ENCODE results near the gene ATRAID.
A peak's percentile ranks its signal among the peaks of the same experiment; 100 is the strongest.
"Not testable (repeated sequence)": the region's sequence is repeated elsewhere in the genome, so short reads cannot be mapped to it uniquely, and the experiment has no call there.

ATRAID gene

GRCh38 chr2:27198068-27198467, 13.8 kb upstream of the ATRAID start:
- H3K14ac ChIP-seq (ENCODE audit: low read length); H2BK120ac ChIP-seq (ENCODE audit: low read depth, low read length); H2AFZ ChIP-seq (ENCODE audit: low read length); H3K4ac ChIP-seq (ENCODE audit: low read length); H3K27me3 ChIP-seq (ENCODE audit: control insufficient read depth in 3 of 3, insufficient read depth in 3 of 3, low read depth in 1 of 3, low read length in 3 of 3); H4K8ac ChIP-seq (ENCODE audit: low read depth, low read length); H3K27ac ChIP-seq (replicated peaks; ENCODE audit: low read length); H3K9me3 ChIP-seq (replicated peaks in 1 of 2; ENCODE audit: control insufficient read depth in 2 of 2, insufficient read depth in 1 of 2, low read depth in 1 of 2, low read length in 2 of 2); H2BK15ac ChIP-seq (ENCODE audit: low read length); H3K23ac ChIP-seq (ENCODE audit: low read depth, low read length, poor library complexity); DNase-seq (ENCODE audit: low spot score); H2BK12ac ChIP-seq (ENCODE audit: low read length); H3K4me3 ChIP-seq (ENCODE audit: low read length in 2 of 2); H3K18ac ChIP-seq (ENCODE audit: low read length); H2BK5ac ChIP-seq (ENCODE audit: low read length); H4K91ac ChIP-seq (ENCODE audit: low read depth, low read length, poor library complexity); H3K9ac ChIP-seq (ENCODE audit: low read depth, low read length, poor library complexity); H2AK5ac ChIP-seq (ENCODE audit: low read depth, low read length); H3K79me1 ChIP-seq (ENCODE audit: low read depth, low read length); H3K4me1 ChIP-seq (ENCODE audit: control insufficient read depth in 2 of 2, insufficient read depth in 1 of 2, low read depth in 1 of 2, low read length in 2 of 2); H3K4me2 ChIP-seq (ENCODE audit: insufficient read depth, low read length, poor library complexity, severe bottlenecking): not testable (repeated sequence)
- no CpG with 5 or more reads among the region's 3 CpGs for WGBS, 2 donors (ENCODE audit: extremely low coverage in 2 of 2, insufficient read length in 2 of 2, insufficient replicate concordance in 1 of 2)
- H3K36me3 ChIP-seq (replicated peaks in 1 of 2; ENCODE audit: control insufficient read depth in 2 of 2, insufficient read depth in 2 of 2, low read length in 2 of 2) = peaks cover 19 to 38% of the 10 kb centered on the region in 2 donors

- H2AK5ac ChIP-seq (ENCODE audit: low read depth, low read length) = no peak overlapping the region
- H2AFZ ChIP-seq (ENCODE audit: low read length) = no peak overlapping the region
- H3K23ac ChIP-seq (ENCODE audit: low read depth, low read length, poor library complexity) = no peak overlapping the region
- H3K27me3 ChIP-seq (ENCODE audit: control insufficient read depth in 3 of 3, insufficient read depth in 3 of 3, low read depth in 1 of 3, low read length in 3 of 3) = no peaks in the 10 kb centered on the region
- H3K79me1 ChIP-seq (ENCODE audit: low read depth, low read length) = no peaks in the 10 kb centered on the region
- no peak overlapping the region for H3K4me3 ChIP-seq (ENCODE audit: low read length in 2 of 2)
- DNase-seq (ENCODE audit: low spot score) = no peak
- no peak overlapping the region for H2BK15ac ChIP-seq (ENCODE audit: low read length)
- H4K8ac ChIP-seq (ENCODE audit: low read depth, low read length) = no peak overlapping the region
- no peak overlapping the region for H3K9ac ChIP-seq (ENCODE audit: low read depth, low read length, poor library complexity)
- no peak overlapping the region for H3K14ac ChIP-seq (ENCODE audit: low read length)
- H2BK12ac ChIP-seq (ENCODE audit: low read length) = no peak overlapping the region
- H3K4me1 ChIP-seq (ENCODE audit: control insufficient read depth in 2 of 2, insufficient read depth in 1 of 2, low read depth in 1 of 2, low read length in 2 of 2) = no peaks in the 10 kb centered on the region
- no CpG with 5 or more reads among the region's 2 CpGs for WGBS, 2 donors (ENCODE audit: extremely low coverage in 2 of 2, insufficient read length in 2 of 2, insufficient replicate concordance in 1 of 2)
- H3K9me3 ChIP-seq (replicated peaks in 1 of 2; ENCODE audit: control insufficient read depth in 2 of 2, insufficient read depth in 1 of 2, low read depth in 1 of 2, low read length in 2 of 2) = peaks cover 0 to 3% of the 10 kb centered on the region in 2 donors
- peaks cover 24 to 43% of the 10 kb centered on the region in 2 donors for H3K36me3 ChIP-seq (replicated peaks in 1 of 2; ENCODE audit: control insufficient read depth in 2 of 2, insufficient read depth in 2 of 2, low read length in 2 of 2)
- no peak overlapping the region for H3K4ac ChIP-seq (ENCODE audit: low read length)
- no peak overlapping the region for H3K18ac ChIP-seq (ENCODE audit: low read length)
- no peak overlapping the region for H2BK5ac ChIP-seq (ENCODE audit: low read length)
- no peak overlapping the region for H3K4me2 ChIP-seq (ENCODE audit: insufficient read depth, low read length, poor library complexity, severe bottlenecking)
- H4K91ac ChIP-seq (ENCODE audit: low read depth, low read length, poor library complexity) = no peak overlapping the region
- H2BK120ac ChIP-seq (ENCODE audit: low read depth, low read length) = no peak overlapping the region
- no peak overlapping the region for H3K27ac ChIP-seq (replicated peaks; ENCODE audit: low read length)
Measured at GRCh38 chr2:27198627-27199026, 13.2 kb upstream of the ATRAID start.

DNA sequence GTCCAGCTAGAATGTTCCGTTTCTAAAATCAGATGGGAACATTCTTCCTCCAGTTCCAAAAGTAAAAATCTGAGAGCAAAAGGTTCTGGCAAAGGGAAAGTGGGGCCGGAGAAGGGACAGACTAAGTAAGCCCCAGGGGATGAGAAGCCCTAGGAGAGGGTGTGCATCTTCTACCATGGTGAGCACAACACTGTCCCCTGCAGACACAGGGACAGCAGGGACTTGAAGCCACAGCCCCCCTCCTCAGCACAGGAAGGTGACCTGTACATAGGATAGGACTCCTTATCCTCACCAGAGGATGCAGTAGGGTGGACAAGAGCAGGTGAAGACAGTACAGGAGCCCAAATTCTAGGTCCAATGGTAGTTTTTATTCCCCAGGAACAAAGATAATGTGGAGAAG, 12.6 kb upstream of the ATRAID start:
- Histone ChIP-seq H2AFZ (ENCODE audit: low read length) (no peak overlapping the region), H3K4ac (ENCODE audit: low read length) (no peak overlapping the region), H3K36me3 (replicated peaks in 1 of 2; ENCODE audit: control insufficient read depth in 2 of 2, insufficient read depth in 2 of 2, low read length in 2 of 2) (peaks cover 30 to 49% of the 10 kb centered on the region in 2 donors), H3K9me3 (replicated peaks in 1 of 2; ENCODE audit: control insufficient read depth in 2 of 2, insufficient read depth in 1 of 2, low read depth in 1 of 2, low read length in 2 of 2) (peaks cover 0 to 3% of the 10 kb centered on the region in 2 donors), H3K4me3 (ENCODE audit: low read length in 2 of 2) (no peak overlapping the region), H3K9ac (ENCODE audit: low read depth, low read length, poor library complexity) (no peak overlapping the region), H3K4me1 (ENCODE audit: control insufficient read depth in 2 of 2, insufficient read depth in 1 of 2, low read depth in 1 of 2, low read length in 2 of 2) (no peaks in the 10 kb centered on the region), H2AK5ac (ENCODE audit: low read depth, low read length) (no peak overlapping the region), H2BK5ac (ENCODE audit: low read length) (no peak overlapping the region), H2BK12ac (ENCODE audit: low read length) (no peak overlapping the region), H3K18ac (ENCODE audit: low read length) (no peak overlapping the region), H3K27ac (replicated peaks; ENCODE audit: low read length) (no peak overlapping the region), H3K14ac (ENCODE audit: low read length) (no peak overlapping the region), H3K27me3 (ENCODE audit: control insufficient read depth in 3 of 3, insufficient read depth in 3 of 3, low read depth in 1 of 3, low read length in 3 of 3) (no peaks in the 10 kb centered on the region), H2BK120ac (ENCODE audit: low read depth, low read length) (no peak overlapping the region), H3K23ac (ENCODE audit: low read depth, low read length, poor library complexity) (no peak overlapping the region), H2BK15ac (ENCODE audit: low read length) (no peak overlapping the region), H3K4me2 (ENCODE audit: insufficient read depth, low read length, poor library complexity, severe bottlenecking) (no peak overlapping the region), H4K91ac (ENCODE audit: low read depth, low read length, poor library complexity) (no peak overlapping the region), H3K79me1 (ENCODE audit: low read depth, low read length) (no peaks in the 10 kb centered on the region), H4K8ac (ENCODE audit: low read depth, low read length) (no peak overlapping the region)
- WGBS, 2 donors (ENCODE audit: extremely low coverage in 2 of 2, insufficient read length in 2 of 2, insufficient replicate concordance in 1 of 2) = no CpG with 5 or more reads among the region's 2 CpGs
- DNase-seq (ENCODE audit: low spot score) = no peak

DNA sequence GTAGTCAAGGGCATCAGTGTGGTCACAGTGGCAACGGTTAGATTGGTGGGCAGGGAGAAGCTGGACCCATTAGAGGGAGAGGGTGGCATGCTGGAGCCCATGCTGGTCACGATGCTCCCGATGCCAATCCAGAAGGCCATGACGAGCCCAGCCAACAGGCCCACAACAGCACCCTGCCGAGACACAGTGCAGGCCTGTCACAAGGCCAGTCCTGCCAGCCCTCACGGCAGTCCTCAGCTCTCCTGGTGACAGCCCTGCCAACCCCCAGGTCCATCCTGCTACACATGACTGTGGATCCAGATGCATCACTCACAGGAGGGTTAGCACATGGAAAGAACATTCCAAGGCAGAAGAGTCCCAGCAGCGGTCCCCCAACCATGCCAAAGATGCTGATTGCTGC, 10.2 kb upstream of the ATRAID start:
- H2BK15ac ChIP-seq (ENCODE audit: low read length) = no peak overlapping the region
- H3K14ac ChIP-seq (ENCODE audit: low read length) = no peak overlapping the region
- H3K27ac ChIP-seq (replicated peaks; ENCODE audit: low read length) = no peak overlapping the region
- no peak overlapping the region for H3K4me2 ChIP-seq (ENCODE audit: insufficient read depth, low read length, poor library complexity, severe bottlenecking)
- H4K8ac ChIP-seq (ENCODE audit: low read depth, low read length) = no peak overlapping the region
- no peaks in the 10 kb centered on the region for H3K79me1 ChIP-seq (ENCODE audit: low read depth, low read length)
- H3K9ac ChIP-seq (ENCODE audit: low read depth, low read length, poor library complexity) = no peak overlapping the region
- H4K91ac ChIP-seq (ENCODE audit: low read depth, low read length, poor library complexity) = no peak overlapping the region
- H3K4me3 ChIP-seq (ENCODE audit: low read length in 2 of 2) = no peak overlapping the region
- no peak overlapping the region for H3K4ac ChIP-seq (ENCODE audit: low read length)
- no peaks in the 10 kb centered on the region for H3K27me3 ChIP-seq (ENCODE audit: control insufficient read depth in 3 of 3, insufficient read depth in 3 of 3, low read depth in 1 of 3, low read length in 3 of 3)
- no peak overlapping the region for H2BK12ac ChIP-seq (ENCODE audit: low read length)
- no peak overlapping the region for H2AK5ac ChIP-seq (ENCODE audit: low read depth, low read length)
- no peak overlapping the region for H2BK120ac ChIP-seq (ENCODE audit: low read depth, low read length)
- peaks cover 0 to 3% of the 10 kb centered on the region in 2 donors for H3K9me3 ChIP-seq (replicated peaks in 1 of 2; ENCODE audit: control insufficient read depth in 2 of 2, insufficient read depth in 1 of 2, low read depth in 1 of 2, low read length in 2 of 2)
- H3K4me1 ChIP-seq (ENCODE audit: control insufficient read depth in 2 of 2, insufficient read depth in 1 of 2, low read depth in 1 of 2, low read length in 2 of 2) = no peaks in the 10 kb centered on the region
- WGBS, 2 donors (ENCODE audit: extremely low coverage in 2 of 2, insufficient read length in 2 of 2, insufficient replicate concordance in 1 of 2) = no CpG with 5 or more reads among the region's 7 CpGs
- no peak overlapping the region for H2AFZ ChIP-seq (ENCODE audit: low read length)
- peak overlapping the region; percentile 22 for H2BK5ac ChIP-seq (ENCODE audit: low read length)
- no peak for DNase-seq (ENCODE audit: low spot score)
- no peak overlapping the region for H3K23ac ChIP-seq (ENCODE audit: low read depth, low read length, poor library complexity)
- peaks cover 52 to 74% of the 10 kb centered on the region in 2 donors for H3K36me3 ChIP-seq (replicated peaks in 1 of 2; ENCODE audit: control insufficient read depth in 2 of 2, insufficient read depth in 2 of 2, low read length in 2 of 2)
- no peak overlapping the region for H3K18ac ChIP-seq (ENCODE audit: low read length)

All from neuronal stem cell (in vitro differentiated cells).